ENCODE results near the gene PFKM. TPM values are rescaled to one million over a fixed set of nuclear protein-coding genes. Genes with fewer than 3 reads are reported as not detected.

Gene PFKM
- total and polyA plus RNA-seq, 8 donors: 7.0 to 27.5 (median 11.3) TPM

- intact Hi-C loops (cut with DNase I): no loop called here
- FAIRE-seq (no peak), ATAC-seq (no peak), DNase-seq (no peak)
- no peaks in the 10 kb centered on the region for H3K9me3 ChIP-seq
- H3K4me3 ChIP-seq: no peak overlapping the region
- 96 to 98% methylated on average over 3 of the region's 3 CpGs for WGBS, 2 donors
- H3K4me1 ChIP-seq: no peaks in the 10 kb centered on the region
- H3K36me3 ChIP-seq: peaks cover 0 to 17% (median 0%) of the 10 kb centered on the region in 3 donors
- no peak overlapping the region for H3K27ac ChIP-seq
- no peaks in the 10 kb centered on the region for H3K27me3 ChIP-seq
- no peak for TF ChIP-seq CTCF (IDR thresholded peaks at IDR 0.05)
These were observed 38.3 kb upstream of the PFKM start for GRCh38 chr12:48080821-48081220.

- H3K27ac ChIP-seq: no peak overlapping the region
- H3K27me3 ChIP-seq: no peaks in the 10 kb centered on the region
- no peak for FAIRE-seq
- no peak for DNase-seq
- ATAC-seq: peak in 1 of 4 donors; percentile 34
- 70 to 83% methylated on average over 1 of the region's 1 CpG for WGBS, 2 donors
- intact Hi-C loops (cut with DNase I): no loop called here
- peaks cover 0 to 28% (median 0%) of the 10 kb centered on the region in 3 donors for H3K36me3 ChIP-seq
- no peaks in the 10 kb centered on the region for H3K9me3 ChIP-seq
- TF ChIP-seq CTCF (IDR thresholded peaks at IDR 0.05): no peak
- no peak overlapping the region for H3K4me3 ChIP-seq
- H3K4me1 ChIP-seq: no peaks in the 10 kb centered on the region
These were observed 35.1 kb upstream of the PFKM start for GRCh38 chr12:48084066-48084465.

GRCh38 chr12:48084841-48085460, 34.2 kb upstream of the PFKM start:
- Histone ChIP-seq H3K4me3 (no peak overlapping the region), H3K9me3 (no peaks in the 10 kb centered on the region), H3K27ac (no peak overlapping the region), H3K27me3 (no peaks in the 10 kb centered on the region), H3K36me3 (peaks cover 0 to 28% (median 0%) of the 10 kb centered on the region in 3 donors), H3K4me1 (no peaks in the 10 kb centered on the region)
- no peak for TF ChIP-seq CTCF (IDR thresholded peaks at IDR 0.05)
- intact Hi-C loops (cut with DNase I): no loop called here
- FAIRE-seq (no peak), ATAC-seq (no peak), DNase-seq (no peak)
- 90% methylated on average over 12 of the region's 12 CpGs for WGBS, 2 donors

- no peak for FAIRE-seq
- Histone ChIP-seq H3K4me1 (no peaks in the 10 kb centered on the region), H3K27me3 (no peaks in the 10 kb centered on the region), H3K4me3 (no peak overlapping the region), H3K36me3 (peaks cover 0 to 24% (median 4%) of the 10 kb centered on the region in 3 donors), H3K27ac (no peak overlapping the region), H3K9me3 (no peaks in the 10 kb centered on the region)
- 84 to 88% methylated on average over 3 of the region's 3 CpGs for WGBS, 2 donors
- no peak for TF ChIP-seq CTCF (IDR thresholded peaks at IDR 0.05)
- no peak for ATAC-seq
- intact Hi-C loops (cut with DNase I): no loop called here
- no peak for DNase-seq
These were observed 32.8 kb upstream of the PFKM start for GRCh38 chr12:48086327-48086726.

GRCh38 chr12:48092611-48093010, 26.6 kb upstream of the PFKM start:
- Histone ChIP-seq H3K9me3 (no peaks in the 10 kb centered on the region), H3K4me1 (no peaks in the 10 kb centered on the region), H3K36me3 (peaks cover 0 to 6% (median 5%) of the 10 kb centered on the region in 3 donors), H3K27ac (no peak overlapping the region), H3K27me3 (no peaks in the 10 kb centered on the region), H3K4me3 (no peak overlapping the region)
- DNase-seq: no peak
- ATAC-seq: no peak
- no peak for FAIRE-seq
- intact Hi-C loops (cut with DNase I): no loop called here
- TF ChIP-seq CTCF (IDR thresholded peaks at IDR 0.05): no peak
- 89 to 95% methylated on average over 1 of the region's 1 CpG for WGBS, 2 donors
